Upper lobe of left lung (tissue), 6 donors: ENCODE measurements around the gene SCFD2. TPM values are rescaled to one million over a fixed set of nuclear protein-coding genes. Genes with fewer than 3 reads are reported as not detected.

Experiments used
- ATAC-seq, 2 donors: fragments of 200-7000 bp; cut with Tn5 transposase; one replicate each; pipeline ENCODE4 v1.9.1; 2022; ENCODE audit warnings: mild to moderate bottlenecking in 2 of 2, moderate library complexity in 2 of 2; ENCODE audit not compliant: low FRiP score in 2 of 2
- DNase-seq, 2 donors: peaks; one replicate each; pipeline ENCODE4 v3.0.0-alpha.2; 2019 to 2020
- H3K27ac ChIP-seq, 4 donors: fragments of 200-600 bp; sonication (generic); one replicate each; pipeline ENCODE4 v1.5.1; 2016 to 2019
- H3K27me3 ChIP-seq, 4 donors: fragments of 200-600 bp; sonication (generic); one replicate each; pipeline ENCODE4 v1.5.1; 2017 to 2019
- H3K36me3 ChIP-seq, 4 donors: fragments of 200-600 bp; sonication (generic); one replicate each; pipeline ENCODE4 v1.5.1; 2016 to 2019
- H3K4me1 ChIP-seq, 4 donors: fragments of 200-600 bp; sonication (generic); one replicate each; pipeline ENCODE4 v1.5.1; 2018 to 2019
- H3K4me3 ChIP-seq, 4 donors: fragments of 200-600 bp; sonication (generic); one replicate each; pipeline ENCODE4 v1.5.1; 2017 to 2019; ENCODE audit warnings: mild to moderate bottlenecking in 2 of 4, moderate library complexity in 1 of 4
- H3K9me3 ChIP-seq, 4 donors: fragments of 200-600 bp; sonication (generic); one replicate each; pipeline ENCODE4 v1.5.1; 2018 to 2019
- CTCF ChIP-seq, 6 experiments: fragments of 450-650 bp in 4 of 6; fragments of 200-600 bp in 2 of 6; sonication (generic) in 2 of 6; IDR thresholded peaks; one replicate each; pipeline ENCODE4 v1.5.1; 2016 to 2019; ENCODE audit warnings: antibody characterized with exemption in 6 of 6
- EP300 ChIP-seq, 4 donors: sonication (generic); formaldehyde crosslinking; IDR thresholded peaks; one replicate each; pipeline ENCODE4 v1.5.1; 2017; ENCODE audit warnings: antibody characterized with exemption in 4 of 4, control low read depth in 2 of 4
- POLR2A ChIP-seq, 4 donors: fragments of 450-650 bp; IDR thresholded peaks; one replicate each; pipeline ENCODE4 v1.5.1; 2016 to 2017; ENCODE audit warnings: antibody characterized with exemption in 4 of 4, mild to moderate bottlenecking in 2 of 4
- POLR2AphosphoS5 ChIP-seq, 2 donors: sonication (generic); formaldehyde crosslinking; IDR thresholded peaks; one replicate each; pipeline ENCODE4 v1.5.1; 2017; ENCODE audit warnings: antibody characterized with exemption in 2 of 2
- WGBS, 2 donors: methylation state at CpG; one replicate each; pipeline ENCODE4 v1.1.5; 2017 to 2018; 5-methylcytosine and 5-hydroxymethylcytosine counted together
- total RNA-seq, 6 donors: library from RNA; depleted of rRNA in 4 of 6; stranded (reverse); fragments of >200 nt in 4 of 6; gene quantifications; one replicate each; pipeline versions ENCODE4 v1.1.0 to v1.2.1, GENCODE V29; 2016 to 2021
- donor health status: DM: no; HTN: no; CAD: no; lungs with moderate emphysema.
- donor health status: DM: no; HTN: yes; CAD: no; lungs with severe emphysema.

SCFD2 gene
- total RNA-seq, 6 donors from 2014 or later = 15.2 to 33.5 (median 20.0) TPM

GRCh38 chr4:53195815-53196661 is 169.8 kb downstream of the SCFD2 start:
- Histone ChIP-seq H3K27ac (no peak overlapping the region), H3K4me3 (no peak overlapping the region), H3K27me3 (no peaks in the 10 kb centered on the region), H3K9me3 (no peaks in the 10 kb centered on the region), H3K36me3 (no peaks in the 10 kb centered on the region), H3K4me1 (peaks cover 0 to 8% (median 5%) of the 10 kb centered on the region in 4 donors)
- no peak for TF ChIP-seq CTCF (IDR thresholded peaks at IDR 0.05)
- no peak for TF ChIP-seq EP300 (IDR thresholded peaks at IDR 0.05)
- no peak for ATAC-seq
- 36 to 42% methylated on average over 7 of the region's 7 CpGs for WGBS, 2 donors
- no peak for DNase-seq

- no peaks in the 10 kb centered on the region for H3K9me3 ChIP-seq
- ATAC-seq (no peak), DNase-seq (no peak)
- H3K27ac ChIP-seq = no peak overlapping the region
- WGBS, 2 donors = 96 to 97% methylated on average over 5 of the region's 5 CpGs
- H3K4me3 ChIP-seq = no peak overlapping the region
- H3K4me1 ChIP-seq = peaks cover 0 to 8% (median 5%) of the 10 kb centered on the region in 4 donors
- H3K36me3 ChIP-seq = no peaks in the 10 kb centered on the region
- no peak for TF ChIP-seq POLR2A (IDR thresholded peaks at IDR 0.05)
- TF ChIP-seq POLR2AphosphoS5 (IDR thresholded peaks at IDR 0.05) = no peak
- TF ChIP-seq CTCF (IDR thresholded peaks at IDR 0.05) = no peak
- H3K27me3 ChIP-seq = no peaks in the 10 kb centered on the region
Observed at GRCh38 chr4:53194727-53195126, 171.1 kb downstream of the SCFD2 start.

GRCh38 chr4:53193111-53193510 is 172.8 kb downstream of the SCFD2 start:
- no peak for ATAC-seq
- TF ChIP-seq CTCF (IDR thresholded peaks at IDR 0.05) (no peak), EP300 (IDR thresholded peaks at IDR 0.05) (no peak), POLR2AphosphoS5 (IDR thresholded peaks at IDR 0.05) (no peak), POLR2A (IDR thresholded peaks at IDR 0.05) (no peak)
- Histone ChIP-seq H3K4me1 (peaks cover 0 to 8% (median 5%) of the 10 kb centered on the region in 4 donors), H3K4me3 (no peak overlapping the region), H3K36me3 (no peaks in the 10 kb centered on the region), H3K27me3 (no peaks in the 10 kb centered on the region), H3K27ac (no peak overlapping the region), H3K9me3 (no peaks in the 10 kb centered on the region)
- no peak for DNase-seq
- 82 to 96% methylated on average over 1 of the region's 1 CpG for WGBS, 2 donors

- Histone ChIP-seq H3K27me3 (no peaks in the 10 kb centered on the region), H3K27ac (no peak overlapping the region), H3K4me1 (peaks cover 0 to 8% (median 5%) of the 10 kb centered on the region in 4 donors), H3K9me3 (no peaks in the 10 kb centered on the region), H3K4me3 (no peak overlapping the region), H3K36me3 (no peaks in the 10 kb centered on the region)
- DNase-seq (no peak), ATAC-seq (no peak)
- 91 to 96% methylated on average over 3 of the region's 3 CpGs for WGBS, 2 donors
- TF ChIP-seq CTCF (IDR thresholded peaks at IDR 0.05) = no peak
- no peak for TF ChIP-seq EP300 (IDR thresholded peaks at IDR 0.05)
- no peak for TF ChIP-seq POLR2A (IDR thresholded peaks at IDR 0.05)
- TF ChIP-seq POLR2AphosphoS5 (IDR thresholded peaks at IDR 0.05) = no peak
Observed at GRCh38 chr4:53192496-53192895, 173.4 kb downstream of the SCFD2 start.

GRCh38 chr4:53191997-53192396 is 173.9 kb downstream of the SCFD2 start:
- no peak for ATAC-seq
- Histone ChIP-seq H3K4me1 (peaks cover 0 to 8% (median 4%) of the 10 kb centered on the region in 4 donors), H3K4me3 (no peak overlapping the region), H3K36me3 (no peaks in the 10 kb centered on the region), H3K27ac (no peak overlapping the region), H3K9me3 (no peaks in the 10 kb centered on the region), H3K27me3 (no peaks in the 10 kb centered on the region)
- TF ChIP-seq CTCF (IDR thresholded peaks at IDR 0.05) (no peak), POLR2A (IDR thresholded peaks at IDR 0.05) (no peak), EP300 (IDR thresholded peaks at IDR 0.05) (no peak), POLR2AphosphoS5 (IDR thresholded peaks at IDR 0.05) (no peak)
- WGBS, 2 donors = 71 to 85% methylated on average over 4 of the region's 4 CpGs
- DNase-seq = no peak
